HepG2 (cell line): ENCODE data around the gene AHNAK. TPM values are rescaled to one million over a fixed set of nuclear protein-coding genes. Genes with fewer than 3 reads are reported as not detected.

Experiments used
- ARID3A ChIP-seq: IDR thresholded peaks from 2 replicates; pipeline ENCODE4 v1.6.1; 2012; ENCODE audit warnings: low read depth, low read length, improper control_type of control experiment
- NFAT5 ChIP-seq: sonication (generic); formaldehyde crosslinking; IDR thresholded peaks from 2 replicates; pipeline ENCODE4 v1.4.0; 2020; ENCODE audit warnings: missing genetic modification reagents
- REST ChIP-seq, 2 experiments: IDR thresholded peaks; 2 replicates each; pipeline ENCODE4 v1.6.1; 2011 to 2012; ENCODE audit warnings: low read length in 2 of 2, borderline replicate concordance in 1 of 2, low read depth in 1 of 2, mild to moderate bottlenecking in 1 of 2, moderate library complexity in 1 of 2
- ZNF678 ChIP-seq: sonication (generic); formaldehyde crosslinking; IDR thresholded peaks from 2 replicates; pipeline ENCODE4 v1.4.0; 2020; ENCODE audit warnings: mild to moderate bottlenecking, missing genetic modification reagents
- ZNF781 ChIP-seq: sonication (generic); formaldehyde crosslinking; IDR thresholded peaks from 2 replicates; pipeline ENCODE4 v1.5.1; 2020; ENCODE audit warnings: borderline replicate concordance, mild to moderate bottlenecking, missing genetic modification reagents; ENCODE audit errors: not compliant biosample characterization
- polyA plus RNA-seq, 8 experiments: library from polyadenylated mRNA; depleted of rRNA in 3 of 8; stranded (reverse) in 7 of 8; unstranded in 1 of 8; fragments of >200 nt; fragmentation: Illumina TruSeq in 4 of 8; extraction: Trizol in 4 of 8; gene quantifications; 2 replicates each; pipeline versions ENCODE4 v1.2.1 to v1.2.3, GENCODE V29; 2011 to 2016; ENCODE audit warnings: low read depth in 4 of 8, missing spikeins in 1 of 8, mixed read lengths in 1 of 8; ENCODE audit not compliant: insufficient read depth in 1 of 8
- total RNA-seq, 5 experiments: library from RNA; depleted of rRNA; stranded (reverse); fragments of >200 nt; fragmentation: Illumina TruSeq; extraction: Trizol; gene quantifications; 2 replicates each; pipeline ENCODE4 v1.2.3, GENCODE V29; 2016; ENCODE audit warnings: low read depth in 1 of 5

The AHNAK gene
- total and polyA plus RNA-seq, 2 of the 13 experiments (the other 11 are each of a cell fraction or from before 2014, with no cell fraction given) = 23.4 to 25.0 TPM

GRCh38 chr11:62595124-62595523 lies 48.5 kb upstream of the AHNAK start (continued):
- TF ChIP-seq REST (IDR thresholded peaks at IDR 0.05; ENCODE audit: borderline replicate concordance in 1 of 2, low read depth in 1 of 2, low read length in 2 of 2) (no peak), NFAT5 (CRISPR knock-in tag) (no peak), ZNF781 (CRISPR knock-in tag) (no peak), ARID3A (no peak), ZNF678 (CRISPR knock-in tag) (no peak)
- TF ChIP-seq, all 625 proteins: peak for 0
